K562 (cell line): ENCODE measurements around the gene POLR3GL. TPM values are rescaled to one million over a fixed set of nuclear protein-coding genes. Genes with fewer than 3 reads are reported as not detected.

Source experiments
- ATAC-seq: fragments of 200-7000 bp; cut with Tn5 transposase; 3 replicates; pipeline ENCODE4 v1.9.1; 2020; ENCODE audit warnings: moderate library complexity
- BruUV-seq: library from RNA; stranded (reverse); fragments of 400-500 nt; replicated peaks from 2 replicates; lab custom pipeline; 2021; lab: Mats Ljungman, UMichigan
- CTCF ChIA-PET: fragments of 300-600 bp; formaldehyde crosslinking; extraction: SDS; loops from one replicate; lab custom pipeline; 2021; ENCODE audit warnings: low intra/inter-chr PET ratio; lab: Yijun Ruan, JAX
- POLR2A ChIA-PET: fragments of 300-600, 350-650 bp; sonication (Branson Sonifier 250); formaldehyde crosslinking; extraction: SDS; loops from one replicate; lab custom pipeline; 2021; ENCODE audit warnings: antibody characterized with exemption, inconsistent platforms; lab: Yijun Ruan, JAX
- DNase-seq, 4 experiments: peaks; one replicate each; pipeline versions ENCODE4 v3.0.0 to v3.0.0-alpha.2; 2011 to 2018; ENCODE audit warnings: low spot score in 3 of 4, mixed read lengths in 3 of 4; ENCODE audit errors: extremely low read depth in 1 of 4
- FAIRE-seq: peaks from 2 replicates; lab custom pipeline; 2011; peaks lifted over from hg19 to GRCh38; lab: Jason Lieb, UNC
- H2AFZ ChIP-seq: 2 replicates; pipeline ENCODE4 v1.6.0; 2011; ENCODE audit warnings: low read depth, low read length, control low read depth, inconsistent platforms
- H3K27ac ChIP-seq: fragments of 200-600 bp; 3 replicates; pipeline ENCODE4 v1.8.0; 2011; ENCODE audit warnings: low read depth, mild to moderate bottlenecking, control low read depth, inconsistent platforms, low read length, moderate library complexity, mixed read lengths; ENCODE audit errors: extremely low read depth
- H3K27me3 ChIP-seq, 2 experiments: fragments of 300-600 bp in 1 of 2; 2 replicates in 1 of 2; 3 replicates in 1 of 2; pipeline versions ENCODE4 v1.6.0 to v1.8.0; 2011; ENCODE audit warnings: inconsistent platforms in 2 of 2, low read length in 2 of 2, mild to moderate bottlenecking in 1 of 2, mixed read lengths in 1 of 2, moderate library complexity in 1 of 2; ENCODE audit not compliant: control insufficient read depth in 2 of 2, insufficient read depth in 2 of 2
- H3K36me3 ChIP-seq: fragments of 300-600 bp; 3 replicates; pipeline ENCODE4 v1.8.0; 2011; ENCODE audit warnings: mild to moderate bottlenecking, low read length, inconsistent platforms; ENCODE audit not compliant: control insufficient read depth, insufficient read depth
- H3K4me1 ChIP-seq, 2 experiments: fragments of 200-600 bp in 1 of 2; replicated peaks in 1 of 2; 2 replicates in 1 of 2; 3 replicates in 1 of 2; pipeline versions ENCODE4 v1.5.1 to v1.8.0; 2011; ENCODE audit warnings: inconsistent platforms in 2 of 2, low read length in 2 of 2, mild to moderate bottlenecking in 1 of 2, mixed read lengths in 1 of 2, moderate library complexity in 1 of 2; ENCODE audit not compliant: control insufficient read depth in 2 of 2, insufficient read depth in 2 of 2
- H3K4me2 ChIP-seq: 2 replicates; pipeline ENCODE4 v1.6.1; 2011; ENCODE audit warnings: low read length, control low read depth, inconsistent platforms, mixed read lengths; ENCODE audit not compliant: insufficient read depth
- H3K4me3 ChIP-seq: fragments of 200-600 bp; sonication (generic), shearing (Covaris generic); 2 replicates; pipeline ENCODE4 v1.5.1; 2016; ENCODE audit warnings: control low read depth, inconsistent platforms
- H3K79me2 ChIP-seq: fragments of 200-600 bp; 3 replicates; pipeline ENCODE4 v1.8.0; 2011; ENCODE audit warnings: low read length, inconsistent platforms; ENCODE audit not compliant: control insufficient read depth, insufficient read depth
- H3K9ac ChIP-seq, 2 experiments: 2 replicates each; pipeline versions ENCODE4 v1.6.0 to v1.6.1; 2011; ENCODE audit warnings: low read depth in 2 of 2, low read length in 2 of 2, control low read depth in 1 of 2, inconsistent platforms in 1 of 2, mild to moderate bottlenecking in 1 of 2, mixed read lengths in 1 of 2; ENCODE audit not compliant: insufficient read depth in 1 of 2
- H3K9me1 ChIP-seq: one replicate; pipeline ENCODE4 v1.6.0; 2011; ENCODE audit warnings: inconsistent platforms, mild to moderate bottlenecking, low read length, moderate library complexity; ENCODE audit not compliant: control insufficient read depth, insufficient read depth
- H3K9me3 ChIP-seq: replicated peaks from 2 replicates; pipeline ENCODE4 v1.5.1; 2011; ENCODE audit warnings: low read depth, low read length, inconsistent platforms; ENCODE audit not compliant: control insufficient read depth, insufficient read depth
- H4K20me1 ChIP-seq: replicated peaks from 2 replicates; pipeline ENCODE4 v1.6.1; 2011; ENCODE audit warnings: low read length, inconsistent platforms, mixed read lengths; ENCODE audit not compliant: control insufficient read depth, insufficient read depth
- CBX1 ChIP-seq: sonication (generic); IDR thresholded peaks from 2 replicates; pipeline ENCODE4 v1.6.1; 2016; ENCODE audit warnings: antibody characterized with exemption, low read depth, mild to moderate bottlenecking
- CBX3 ChIP-seq, 2 experiments: IDR thresholded peaks; 1 replicate in 1 of 2; 2 replicates in 1 of 2; pipeline ENCODE4 v1.6.1; 2012; ENCODE audit warnings: inconsistent platforms in 2 of 2, low read length in 2 of 2, borderline replicate concordance in 1 of 2, control low read depth in 1 of 2
- EGR1 ChIP-seq: fragments of 450-650 bp; conservative IDR thresholded peaks from 2 replicates; pipeline ENCODE4 v1.6.1; 2017; ENCODE audit warnings: mild to moderate bottlenecking
- FOXA1 ChIP-seq: fragments of 450-650 bp; IDR thresholded peaks from 2 replicates; pipeline ENCODE4 v1.6.1; 2016; ENCODE audit warnings: mild to moderate bottlenecking, borderline replicate concordance
- FOXP1 ChIP-seq: sonication (generic); formaldehyde crosslinking; IDR thresholded peaks from 2 replicates; pipeline ENCODE4 v1.8.0; 2022; ENCODE audit warnings: mild to moderate bottlenecking, missing genetic modification reagents
- GTF2E2 ChIP-seq: fragments of 200-800 bp; sonication (Bioruptor generic); IDR thresholded peaks from 2 replicates; pipeline ENCODE4 v1.6.1; 2016; ENCODE audit warnings: missing genetic modification characterization, missing compliant biosample characterization
- HNRNPLL ChIP-seq: fragments of 200-400 bp; formaldehyde crosslinking; IDR thresholded peaks from 2 replicates; pipeline ENCODE4 v1.6.1; 2017; ENCODE audit warnings: low read length, low read depth, mild to moderate bottlenecking; ENCODE audit not compliant: poor library complexity, severe bottlenecking
- KDM1A ChIP-seq, 2 experiments: fragments of 450-650 bp; IDR thresholded peaks; 2 replicates each; pipeline ENCODE4 v1.6.1; 2016; ENCODE audit warnings: mild to moderate bottlenecking in 2 of 2
- NEUROD1 ChIP-seq: fragments of 150-350 bp; IDR thresholded peaks from 2 replicates; pipeline ENCODE4 v1.6.1; 2014; ENCODE audit warnings: borderline replicate concordance, low read length, low read depth; ENCODE audit not compliant: partially characterized antibody
- RERE ChIP-seq: sonication (generic); formaldehyde crosslinking; IDR thresholded peaks from 2 replicates; pipeline ENCODE4 v1.8.0; 2023; ENCODE audit warnings: missing genetic modification reagents, mild to moderate bottlenecking, borderline replicate concordance
- SMARCA5 ChIP-seq: fragments of 450-650 bp; IDR thresholded peaks from 2 replicates; pipeline ENCODE4 v1.6.1; 2016
- ZC3H8 ChIP-seq: fragments of 450-650 bp; IDR thresholded peaks from 2 replicates; pipeline ENCODE4 v1.6.1; 2017
- ZNF124 ChIP-seq: sonication (generic); formaldehyde crosslinking; IDR thresholded peaks from 2 replicates; pipeline ENCODE4 v1.8.1; 2022; ENCODE audit warnings: missing genetic modification reagents
- ZNF23 ChIP-seq: fragments of 250-450 bp; sonication (Bioruptor Pico); IDR thresholded peaks from 2 replicates; pipeline ENCODE4 v1.4.0; 2020; ENCODE audit warnings: mild to moderate bottlenecking
- ZNF277 ChIP-seq: fragments of 250-450 bp; sonication (Bioruptor Pico); IDR thresholded peaks from 2 replicates; pipeline ENCODE4 v1.8.0; 2022; ENCODE audit warnings: inconsistent platforms, mild to moderate bottlenecking, moderate library complexity, borderline replicate concordance
- WGBS: fragments of 100-300 bp; shearing (Covaris generic); methylation state at CpG from one replicate; pipeline ENCODE4 v1.1.6; 2016; ENCODE audit warnings: low coverage, mixed read lengths; ENCODE audit not compliant: insufficient coverage; ENCODE audit errors: missing lambda C conversion rate; 5-methylcytosine and 5-hydroxymethylcytosine counted together
- in situ Hi-C: fragments of 300-500 bp; cut with MboI; formaldehyde crosslinking; loops from 4 replicates; pipeline ENCODE4 v1.15.0; 2018; ENCODE audit warnings: inconsistent platforms, mixed read lengths
- intact Hi-C: fragments of 100-400 bp; cut with micrococcal nuclease; formaldehyde crosslinking; loops from 2 replicates; pipeline ENCODE4 v1.14.2; 2022
- polyA plus RNA-seq, 8 experiments: library from polyadenylated mRNA; depleted of rRNA in 4 of 8; stranded (reverse) in 5 of 8; unstranded in 3 of 8; fragments of >200 nt; fragmentation: Nextera tagmentation in 2 of 8; fragmentation: Illumina TruSeq in 1 of 8; extraction: Ambion mirVana in 2 of 8; extraction: Trizol in 1 of 8; gene quantifications; 2 replicates each; pipeline versions ENCODE4 v1.2.1 to v1.2.3, GENCODE V29; 2011 to 2014; ENCODE audit warnings: inconsistent platforms in 1 of 8, missing spikeins in 1 of 8
- total RNA-seq, 7 experiments: library from RNA; depleted of rRNA in 6 of 7; stranded (reverse); fragments of >200 nt in 6 of 7; fragmentation: Illumina TruSeq in 2 of 7; extraction: Trizol in 2 of 7; gene quantifications; 2 replicates each; pipeline versions ENCODE4 v1.2.1 to v1.2.3, GENCODE V29; 2011 to 2021; ENCODE audit warnings: low replicate concordance in 1 of 7

POLR3GL gene
- total and polyA plus RNA-seq, 9 of the 15 experiments (the other 6 are each of a cell fraction or from before 2014, with no cell fraction given): 14.6 to 48.4 (median 38.2) TPM

- FAIRE-seq (peak; percentile 92), ATAC-seq (peak; percentile 64), DNase-seq (peak; percentile 67 to 90 (median 76))
- peaks cover 16% of the 10 kb centered on the region for H3K36me3 ChIP-seq
- H3K79me2 ChIP-seq: peaks cover 25% of the 10 kb centered on the region
- H3K27ac ChIP-seq: peak overlapping the region; percentile 96
- no peak overlapping the region for H3K4me3 ChIP-seq
- BruUV-seq: no TSS peak
- POLR2A ChIA-PET: interaction anchor here (1.0 to 15.5 kb wide), 10 partner anchors 13 to 60 kb away, joined by 3 to 320 read pairs (median 3); partner anchors contain the start of genes ANKRD34A, POLR3GL, RBM8A and TXNIP
- H4K20me1 ChIP-seq: no peaks in the 10 kb centered on the region
- in situ Hi-C loops (no loop called here), intact Hi-C loops (loop anchor here (1.0 kb wide), 4 partner anchors 30 to 132 kb away; partner anchors contain the start of gene NUDT17)
- H3K4me2 ChIP-seq: peak overlapping the region; percentile 73
- peak overlapping the region; percentile 31 to 81; a peak in 3 of 4 replicates for H3K9ac ChIP-seq
- no peaks in the 10 kb centered on the region for H3K27me3 ChIP-seq
- 9% methylated on average over 9 of the region's 9 CpGs for WGBS
- no peaks in the 10 kb centered on the region for H3K9me1 ChIP-seq
- peaks cover 21 to 53% of the 10 kb centered on the region in 2 experiments for H3K4me1 ChIP-seq
- H3K9me3 ChIP-seq: no peaks in the 10 kb centered on the region
- CTCF ChIA-PET: interaction anchor here (0.6 to 3.8 kb wide), 6 partner anchors 22 to 137 kb away, joined by 3 to 37 read pairs (median 4); no protein-coding TSS in a partner anchor
- peak overlapping the region; percentile 43 for H2AFZ ChIP-seq
- TF ChIP-seq ZC3H8: no peak
- no peak for TF ChIP-seq RERE (CRISPR knock-in tag)
- no peak for TF ChIP-seq EGR1
- no peak for TF ChIP-seq ZNF23
- no peak for TF ChIP-seq HNRNPLL
- 0 out of 2 replicates have a peak, but pooled peaks have one; percentile 55 for TF ChIP-seq SMARCA5
- TF ChIP-seq CBX3 (IDR thresholded peaks at IDR 0.05; ENCODE audit: borderline replicate concordance in 1 of 2, low read length in 2 of 2): peak in 1 of 2 experiments; percentile 33; a peak in 1 of 3 replicates
- no peak for TF ChIP-seq ZNF277 (CRISPR knock-in tag)
- TF ChIP-seq FOXP1 (CRISPR knock-in tag): no peak
- TF ChIP-seq GTF2E2 (tag): no peak
- TF ChIP-seq ZNF124 (CRISPR knock-in tag): no peak
- peak; percentile 9 for TF ChIP-seq NEUROD1
- no peak for TF ChIP-seq FOXA1
- no peak for TF ChIP-seq CBX1
- no peak; a peak in 1 of 4 replicates for TF ChIP-seq KDM1A (IDR thresholded peaks at IDR 0.05)
Measured at GRCh38 chr1:145977486-145978470, 13.3 kb downstream of the POLR3GL start.
